Inflammatory macrophage treated with lipopolysaccharide for 4 hours (primary cell): ENCODE results near the gene F11.
A peak's percentile ranks its signal among the peaks of the same experiment; 100 is the strongest.
"Not testable (repeated sequence)": the region's sequence is repeated elsewhere in the genome, so short reads cannot be mapped to it uniquely, and the experiment has no call there.

ENCODE experiments used
- DNase-seq: peaks from one replicate; pipeline ENCODE4 v3.0.0-alpha.2; 2020

The F11 gene

DNA sequence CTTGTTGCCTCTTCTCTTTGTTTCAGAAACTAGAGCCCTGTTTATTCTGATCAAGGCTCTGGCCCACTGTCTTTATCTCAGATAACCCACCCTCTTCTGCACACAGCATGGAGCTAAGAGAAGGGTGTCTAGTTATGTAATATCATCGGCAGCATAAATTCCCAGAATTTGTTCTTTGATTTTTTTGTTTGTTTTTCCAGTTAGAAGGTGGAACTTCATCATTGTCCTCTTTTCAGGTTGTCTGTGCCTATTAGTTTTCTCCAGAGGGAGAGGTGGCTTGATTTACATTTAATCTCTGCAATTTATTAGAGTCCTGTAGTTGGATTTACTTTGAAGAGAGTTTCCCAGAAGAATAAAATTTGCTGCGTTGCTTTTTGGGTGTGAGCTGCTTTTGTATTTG is 15.2 kb upstream of the F11 start:
- DNase-seq, result no peak

DNA sequence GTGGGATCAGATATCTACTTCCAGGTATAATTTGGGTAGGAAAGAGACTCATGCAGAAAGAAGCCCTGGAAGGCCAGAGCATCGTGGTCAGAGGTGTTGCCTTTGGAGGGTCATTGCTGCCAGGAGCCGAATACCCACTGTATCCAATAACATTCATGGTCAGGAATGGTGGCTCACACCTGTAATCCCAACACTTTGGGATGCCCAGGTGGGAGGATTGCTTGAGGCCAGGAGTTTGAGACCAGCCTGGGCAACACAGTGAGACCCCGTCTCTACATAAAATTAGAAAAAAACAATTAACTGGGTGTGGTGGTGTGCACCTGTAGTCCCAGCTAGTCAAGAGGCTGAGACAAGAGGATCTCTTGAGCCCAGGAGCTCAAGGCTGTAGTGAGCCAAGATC is 10.9 kb upstream of the F11 start:
- DNase-seq, result no peak

DNA sequence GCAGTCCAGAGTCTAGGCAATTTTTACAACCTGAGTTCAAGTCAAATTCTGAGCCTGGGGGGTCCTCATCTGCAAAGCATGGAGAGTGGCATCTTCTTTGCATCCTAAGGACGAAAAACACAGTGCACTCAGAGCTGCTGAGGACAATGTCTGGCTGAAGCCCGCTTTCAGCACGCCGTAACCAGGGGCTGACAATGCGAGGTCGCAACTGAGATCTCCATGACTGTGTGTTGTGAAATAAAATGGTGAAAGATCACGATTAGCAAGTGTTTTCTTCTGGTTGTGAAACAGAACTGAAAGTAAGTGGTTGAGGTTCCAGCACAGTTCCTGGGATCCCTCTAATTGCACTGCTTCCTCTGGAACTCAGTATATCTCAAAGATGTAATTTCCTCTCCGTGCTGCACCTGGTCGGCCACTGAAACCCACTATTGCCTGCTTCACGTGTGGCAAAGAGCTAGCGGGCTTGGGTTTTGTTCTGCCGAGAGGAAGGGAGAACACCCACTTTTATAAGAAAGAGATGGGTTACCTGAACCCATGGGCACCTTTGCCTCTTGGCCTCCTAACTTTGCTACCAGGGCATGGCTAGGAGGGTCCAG is 7.7 kb upstream of the F11 start:
- no peak for DNase-seq

- DNase-seq, result no peak
Observed at GRCh38 chr4:186260117-186260503, 5.9 kb upstream of the F11 start.

DNA sequence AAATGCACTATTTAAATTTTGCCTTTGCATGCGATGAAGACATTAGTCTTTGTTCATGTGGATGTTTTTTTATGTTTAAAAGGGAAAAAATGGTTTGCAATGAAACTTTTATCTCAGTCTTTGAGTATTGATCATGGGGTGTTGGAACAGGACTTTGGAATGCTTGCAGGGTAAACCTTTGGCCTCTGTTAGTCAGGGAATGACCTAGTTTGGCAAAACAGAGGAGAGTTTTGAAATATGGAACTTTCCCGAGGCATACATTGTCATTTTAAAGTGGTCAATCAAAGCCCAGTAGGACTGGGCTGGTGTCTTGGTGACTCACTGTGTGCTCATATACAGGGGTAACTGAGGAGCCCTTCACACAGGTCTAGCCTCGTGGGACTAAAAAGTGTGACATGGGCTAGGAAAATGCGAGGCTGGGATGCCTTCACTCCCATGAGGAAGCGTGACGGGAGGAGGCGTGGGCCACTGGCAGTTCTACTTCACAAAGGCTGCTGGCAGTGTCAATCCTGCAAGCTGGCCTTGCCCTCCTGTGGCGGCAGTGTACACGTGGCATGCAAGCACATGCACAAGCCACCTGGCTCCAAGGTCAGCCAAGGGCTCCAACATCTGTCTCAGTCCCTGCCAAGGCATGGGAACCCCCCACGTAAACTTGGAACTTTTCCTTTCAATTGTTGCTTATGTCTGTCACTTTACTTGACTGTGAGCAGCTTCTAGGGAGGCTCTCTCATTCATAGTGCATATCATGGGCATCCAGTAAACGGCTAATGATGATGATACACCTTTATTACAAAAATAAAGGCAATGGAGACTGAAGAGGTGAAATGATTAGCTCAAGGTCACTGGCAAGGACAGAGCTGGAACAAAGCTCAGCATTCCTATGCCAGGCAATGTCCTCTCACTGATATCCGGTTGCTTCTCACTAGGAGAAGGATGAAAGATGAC is 5.2 kb upstream of the F11 start:
- DNase-seq, result no peak

DNA sequence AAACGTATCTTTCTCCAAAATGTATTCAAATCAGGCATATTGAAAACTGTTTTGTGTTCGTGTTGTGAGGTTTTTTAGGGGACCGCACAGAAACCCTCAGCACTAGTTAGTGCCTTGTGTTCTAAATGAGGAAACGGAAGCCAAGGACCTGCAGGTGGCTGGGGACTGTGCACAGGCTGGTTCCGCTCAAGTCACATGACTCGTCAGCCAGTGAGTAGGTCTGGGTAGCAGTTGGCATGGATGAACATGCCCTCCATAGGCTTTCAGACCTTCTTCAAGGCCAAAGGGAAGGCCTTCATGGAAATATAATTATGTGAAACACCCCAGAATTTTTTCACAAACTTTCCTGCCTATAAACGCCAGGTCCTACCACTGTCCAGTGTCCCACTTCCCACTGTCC is 1.3 kb upstream of the F11 start:
- no peak for DNase-seq

GRCh38 chr4:186265250-186265649 is 739 bp upstream of the F11 start:
- not testable (repeated sequence) for DNase-seq

DNA sequence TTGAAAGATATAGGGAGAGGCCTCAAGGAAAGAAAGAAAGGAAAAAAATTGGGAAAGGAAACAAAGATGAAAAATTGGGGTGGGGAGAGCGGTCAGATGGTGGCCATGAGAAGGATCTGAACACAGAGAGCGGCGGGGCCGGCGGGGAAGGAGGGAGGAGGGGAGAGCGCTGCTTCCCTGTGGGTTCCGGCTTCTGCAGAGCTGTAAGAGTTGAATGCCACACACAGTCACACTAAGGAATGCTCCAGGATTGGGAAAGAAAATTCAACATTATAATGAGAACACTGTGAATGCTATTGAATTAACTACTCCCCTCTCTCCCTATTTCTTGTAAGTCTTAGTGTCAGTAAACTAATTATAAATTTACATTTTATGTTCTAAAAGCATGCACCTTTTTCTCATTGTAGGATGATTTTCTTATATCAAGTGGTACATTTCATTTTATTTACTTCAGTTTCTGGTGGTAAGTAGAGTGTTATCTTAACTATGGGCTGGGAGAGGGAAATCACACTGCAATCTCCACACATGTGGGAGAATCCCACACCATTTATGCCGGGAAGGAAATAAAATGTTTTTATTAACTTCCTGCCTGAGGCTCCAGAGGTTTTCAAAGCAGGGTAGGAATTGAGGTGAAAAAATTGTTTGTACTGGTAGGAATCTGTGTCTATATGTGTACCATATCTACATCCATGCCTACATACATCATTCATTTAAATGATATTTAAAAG is 904 bp downstream of the F11 start:
- no peak for DNase-seq

DNA sequence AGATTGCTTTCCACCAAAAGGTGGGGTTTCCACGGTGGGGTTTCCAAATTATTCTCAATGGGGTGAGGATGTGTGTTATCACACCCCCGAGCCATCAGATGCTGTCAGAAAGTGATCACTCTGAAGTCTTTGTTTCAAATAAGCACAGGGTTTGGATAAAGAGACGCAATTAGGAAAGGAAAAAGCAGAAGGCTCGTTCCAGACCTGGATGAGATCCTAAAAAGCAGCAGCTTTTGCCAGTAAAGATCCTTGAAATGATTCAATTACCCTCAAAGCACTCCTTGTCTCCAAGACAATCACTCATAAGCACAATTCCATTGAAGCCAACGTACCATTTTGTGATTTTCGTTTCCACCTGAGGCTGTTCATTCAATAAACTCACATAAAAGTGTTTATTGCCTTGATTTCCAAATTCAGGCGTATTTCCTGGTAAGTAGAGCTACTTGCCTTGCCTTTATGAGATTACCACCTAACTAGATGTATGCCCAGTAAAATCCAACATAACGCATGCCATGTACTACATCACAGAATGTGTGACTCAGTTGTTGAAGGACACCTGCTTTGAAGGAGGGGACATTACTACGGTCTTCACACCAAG is 5.2 kb downstream of the F11 start:
- no peak for DNase-seq

GRCh38 chr4:186272699-186273391 is 6.9 kb downstream of the F11 start:
- DNase-seq, result no peak

DNA sequence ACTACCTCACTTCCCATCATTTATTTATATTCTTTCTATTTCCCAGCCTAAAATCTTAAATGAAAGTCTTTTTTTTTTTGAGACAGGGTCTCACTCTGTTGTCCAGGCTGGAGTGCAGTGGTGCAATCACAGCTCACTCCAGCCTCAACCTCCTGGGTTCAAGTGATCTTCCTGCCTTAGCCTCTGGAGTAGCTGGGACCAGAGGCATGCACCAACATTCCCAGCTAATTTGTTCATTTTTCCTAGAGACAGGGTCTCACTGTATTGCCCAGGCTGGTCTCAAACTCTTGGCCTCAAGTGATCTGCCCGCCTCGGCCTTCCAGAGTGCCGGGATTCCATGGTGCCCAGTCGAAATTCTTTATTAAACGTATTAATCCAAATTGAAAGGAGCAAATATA is 7.4 kb downstream of the F11 start:
- not testable (repeated sequence) for DNase-seq

- DNase-seq, result no peak
Observed at GRCh38 chr4:186283311-186283710, 17.3 kb downstream of the F11 start.

- DNase-seq, result no peak
Observed at GRCh38 chr4:186285147-186285546, 19.2 kb downstream of the F11 start.

- no peak for DNase-seq
Observed at GRCh38 chr4:186286581-186286980, 20.6 kb downstream of the F11 start.

DNA sequence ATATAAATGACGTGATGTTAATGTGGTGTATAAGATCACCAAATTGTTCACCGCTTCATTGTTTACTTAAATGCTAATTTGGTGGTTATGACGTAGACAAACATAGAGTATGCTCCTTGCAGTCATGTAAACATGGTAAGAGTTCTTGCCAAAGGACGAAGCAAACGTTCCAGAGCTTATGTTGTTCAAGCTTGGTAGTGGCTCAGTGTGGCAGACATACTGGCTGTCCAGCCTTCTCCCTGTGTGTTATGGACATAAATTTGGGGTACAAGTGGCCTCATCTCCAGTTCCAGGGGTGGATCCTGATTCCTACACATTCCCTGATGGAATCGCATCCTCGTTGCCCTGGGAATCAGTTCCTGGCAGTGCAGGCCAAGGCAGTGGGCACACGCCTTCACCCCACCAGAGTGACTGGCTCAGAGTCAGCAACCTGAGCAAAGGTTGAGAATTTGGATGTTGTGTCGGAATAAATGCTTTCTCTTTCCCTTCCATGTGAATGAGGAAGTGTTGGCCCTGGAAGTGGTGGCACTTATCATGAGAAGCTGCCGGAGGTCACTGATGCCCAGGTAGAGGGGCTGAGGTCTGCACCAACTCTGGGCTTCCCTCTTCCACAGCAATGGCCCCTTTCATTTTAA is 25.4 kb downstream of the F11 start:
- no peak for DNase-seq

DNA sequence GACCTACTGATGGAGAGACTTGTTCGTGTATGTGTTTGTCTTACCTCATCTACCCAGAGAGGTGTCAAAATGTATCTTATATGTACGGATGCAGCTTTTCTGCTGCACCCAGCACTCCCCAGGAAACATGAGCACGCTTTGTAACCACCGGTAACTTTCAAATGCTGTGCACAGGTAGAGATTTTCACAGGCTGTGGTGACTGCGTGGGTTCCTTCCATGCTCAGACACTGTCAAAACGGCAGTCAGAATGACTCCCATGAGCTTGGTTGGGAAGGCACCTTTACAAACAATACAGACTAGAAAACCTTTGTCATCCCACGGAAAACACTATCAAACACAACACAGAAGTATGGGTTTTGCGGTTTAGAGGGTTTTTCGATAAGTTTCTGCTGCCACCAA is 28.2 kb downstream of the F11 start:
- no peak for DNase-seq

DNA sequence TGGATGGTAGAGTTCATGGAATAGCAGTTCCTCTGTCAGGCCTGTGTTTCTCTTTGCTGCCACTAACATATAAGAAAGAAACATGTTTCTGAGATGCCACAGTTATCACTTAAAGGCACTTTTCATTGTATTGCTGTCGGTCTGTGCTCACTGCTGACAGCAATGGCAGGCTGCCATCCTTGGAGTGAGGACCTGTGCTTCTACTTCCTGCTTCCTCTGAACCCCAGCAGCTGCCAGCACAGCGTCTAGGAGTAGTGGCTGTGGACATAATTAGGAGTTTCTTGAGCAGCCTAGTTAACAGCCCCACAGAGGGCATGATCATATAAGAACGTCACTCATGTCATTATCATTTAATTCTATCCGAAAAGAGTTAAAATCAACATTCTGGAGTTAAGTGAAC is 30.5 kb downstream of the F11 start:
- no peak for DNase-seq

DNA sequence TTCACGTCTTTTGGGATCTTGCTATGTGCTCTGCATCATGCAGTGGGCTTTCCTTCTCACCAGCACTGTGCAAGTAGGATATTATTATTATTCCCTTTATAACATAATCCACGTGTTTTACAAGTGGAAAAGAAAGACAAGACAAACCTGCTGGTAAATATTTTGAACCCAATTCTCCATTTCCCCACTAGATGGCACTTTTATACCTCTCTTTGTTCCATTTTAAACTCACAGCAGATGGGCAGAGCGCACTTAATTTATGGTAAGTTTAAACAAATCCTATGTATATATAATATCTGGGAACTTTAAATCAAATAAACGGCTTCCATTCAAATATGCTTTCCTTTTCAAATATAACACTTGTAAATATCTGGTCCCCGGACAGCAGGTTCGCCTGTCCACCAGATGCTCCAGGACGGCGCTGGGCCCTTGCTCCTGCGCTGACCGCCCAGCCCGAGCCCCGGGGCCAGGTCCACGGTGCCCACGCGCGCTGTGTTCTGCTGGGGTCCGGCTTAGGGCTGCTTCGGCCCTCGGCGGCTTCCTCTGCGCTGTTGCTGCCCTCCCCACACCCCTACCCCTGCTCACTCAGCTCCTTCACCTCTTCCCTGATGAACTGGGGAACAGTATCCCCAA is 31.1 kb downstream of the F11 start:
- peak; percentile 19 for DNase-seq

GRCh38 chr4:186298031-186298647 is 32.1 kb downstream of the F11 start:
- no peak for DNase-seq

DNA sequence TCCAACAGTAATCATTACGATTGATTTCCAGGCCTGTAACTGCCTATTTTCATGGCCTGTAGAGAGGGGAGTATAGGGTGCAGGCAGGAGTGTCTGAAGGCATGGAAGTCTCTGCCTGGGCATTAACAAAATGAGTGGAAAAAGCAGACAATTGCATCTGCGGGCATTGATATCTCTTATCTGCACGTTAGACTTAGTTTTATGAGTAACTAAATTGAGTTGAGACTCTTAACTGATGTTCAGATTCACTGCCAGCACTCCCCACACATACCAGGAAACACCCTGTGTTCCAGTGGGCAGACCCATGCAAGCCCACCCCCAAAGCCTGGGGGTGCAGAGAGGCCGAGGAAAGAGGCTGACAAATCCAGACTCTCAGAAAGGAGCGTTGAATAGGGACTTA is 33.3 kb downstream of the F11 start:
- DNase-seq, result no peak

DNA sequence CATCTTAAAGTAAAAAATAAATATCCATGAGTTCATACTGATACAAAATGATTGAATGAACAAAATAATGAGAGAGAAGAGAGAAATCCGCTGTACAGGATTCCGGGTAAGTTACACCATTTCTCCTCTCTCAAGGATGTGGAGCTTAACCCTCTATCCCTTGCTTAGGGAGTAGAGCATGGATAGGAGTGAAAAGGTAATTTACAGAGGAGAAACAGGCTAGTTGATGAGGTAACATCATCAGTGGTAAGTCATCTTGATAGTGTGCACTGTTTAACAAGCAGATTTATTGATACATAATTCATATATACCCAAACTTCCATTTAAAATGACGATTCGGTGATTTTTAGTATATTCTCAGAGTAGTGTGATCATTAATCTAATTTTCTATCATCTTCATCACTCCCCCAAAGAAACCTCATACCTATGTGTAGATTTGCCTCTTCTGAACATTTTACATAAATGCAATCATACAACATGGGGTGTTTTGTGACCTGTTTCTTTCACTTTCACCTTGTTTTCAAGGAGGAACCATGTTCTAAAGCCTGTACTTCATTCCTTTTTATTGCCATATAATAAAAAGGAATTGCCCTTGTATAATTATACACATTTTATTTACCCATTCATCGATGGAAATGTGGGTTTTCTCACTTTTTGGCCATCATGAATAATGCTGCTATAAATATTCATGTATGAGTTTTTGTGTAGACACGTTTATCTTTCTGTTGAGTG is 34.8 kb downstream of the F11 start:
- DNase-seq, result no peak
